Stomach (tissue), 9 donors: Measurements from ENCODE around the gene ZFP91. TPM values are rescaled to one million over a fixed set of nuclear protein-coding genes. Genes with fewer than 3 reads are reported as not detected.

Experiments
- DNase-seq, 2 donors: peaks; one replicate each; pipeline versions ENCODE4 v3.0.0 to v3.0.0-alpha.2; 2013 to 2019
- H3K27ac ChIP-seq, 5 donors: fragments of 200-600 bp in 4 of 5; sonication (generic) in 4 of 5; one replicate each; pipeline ENCODE4 v1.5.1; 2013 to 2019; ENCODE audit warnings: mild to moderate bottlenecking in 1 of 5, moderate library complexity in 1 of 5
- H3K27me3 ChIP-seq, 3 donors: fragments of 200-600 bp; sonication (generic); one replicate each; pipeline ENCODE4 v1.5.1; 2017 to 2019; ENCODE audit warnings: mixed run types in 1 of 3
- H3K36me3 ChIP-seq, 4 donors: fragments of 200-600 bp; sonication (generic); 1 replicate in 3 of 4; 2 replicates in 1 of 4; pipeline ENCODE4 v1.5.1; 2016 to 2019
- H3K4me1 ChIP-seq, 4 donors: fragments of 200-600 bp; sonication (generic); one replicate each; pipeline ENCODE4 v1.5.1; 2016 to 2019
- H3K4me3 ChIP-seq, 4 donors: fragments of 200-600 bp; sonication (generic) in 3 of 4; one replicate each; pipeline ENCODE4 v1.5.1; 2016 to 2019; ENCODE audit warnings: mild to moderate bottlenecking in 1 of 4
- H3K9me3 ChIP-seq, 4 donors: fragments of 200-600 bp; sonication (generic); one replicate each; pipeline ENCODE4 v1.5.1; 2016 to 2019
- CTCF ChIP-seq, 7 experiments: fragments of 450-650 bp in 4 of 7; fragments of 200-600 bp in 3 of 7; sonication (generic) in 3 of 7; IDR thresholded peaks; one replicate each; pipeline ENCODE4 v1.5.1; 2016 to 2019; ENCODE audit warnings: antibody characterized with exemption in 7 of 7, control low read depth in 2 of 7, mild to moderate bottlenecking in 1 of 7
- EP300 ChIP-seq: sonication (generic); formaldehyde crosslinking; IDR thresholded peaks from one replicate; pipeline ENCODE4 v1.6.1; 2017; ENCODE audit warnings: antibody characterized with exemption
- POLR2A ChIP-seq, 4 donors: fragments of 450-650 bp; IDR thresholded peaks; one replicate each; pipeline ENCODE4 v1.6.1; 2016; ENCODE audit warnings: antibody characterized with exemption in 4 of 4, control low read depth in 2 of 4, mild to moderate bottlenecking in 1 of 4, moderate library complexity in 1 of 4
- POLR2AphosphoS5 ChIP-seq, 3 donors: sonication (generic); formaldehyde crosslinking; IDR thresholded peaks; one replicate each; pipeline ENCODE4 v1.6.1; 2016; ENCODE audit warnings: antibody characterized with exemption in 3 of 3
- WGBS, 5 donors: extraction: QIAGEN DNeasy Blood & Tissue Kit in 3 of 5; methylation state at CpG; one replicate each; pipeline versions ENCODE4 v1.1.5 to v1.1.7; 2013 to 2018; 5-methylcytosine and 5-hydroxymethylcytosine counted together
- intact Hi-C: fragments of 100-400 bp; cut with DNase I; formaldehyde crosslinking; loops from one replicate; pipeline ENCODE4 v1.15.1; 2023; ENCODE audit warnings: low total_unique reads
- polyA plus RNA-seq, 3 donors: library from polyadenylated mRNA; stranded (reverse); fragments of 200-250 nt; gene quantifications; one replicate each; pipeline ENCODE4 v1.2.3, GENCODE V29; 2013
- total RNA-seq, 5 donors: library from RNA; depleted of rRNA; stranded (reverse); fragments of >200 nt; gene quantifications; one replicate each; pipeline versions ENCODE4 v1.1.0 to v1.2.3, GENCODE V29; 2014 to 2016
- donor health status: healthy with polysubstance abuse.
- donor health status: Bipolar disorder and iron deficiency.
- donor health status: healthy.

The ZFP91 gene
- total and polyA plus RNA-seq, 8 donors: 9.4 to 67.6 (median 28.9) TPM

- TF ChIP-seq EP300: no peak
- no peak for TF ChIP-seq POLR2AphosphoS5 (IDR thresholded peaks at IDR 0.05)
- TF ChIP-seq POLR2A (IDR thresholded peaks at IDR 0.05): no peak
- no peak for TF ChIP-seq CTCF (IDR thresholded peaks at IDR 0.05)
- no peak overlapping the region for H3K4me3 ChIP-seq
- peak overlapping the region in 1 of 5 donors; percentile 38 for H3K27ac ChIP-seq
- peaks cover 0 to 19% (median 0%) of the 10 kb centered on the region in 3 donors for H3K27me3 ChIP-seq
- H3K36me3 ChIP-seq: no peaks in the 10 kb centered on the region
- no peak for DNase-seq
- 64 to 73% (median 68%) methylated on average over 5 of the region's 5 CpGs for WGBS, 5 donors
- no peaks in the 10 kb centered on the region for H3K4me1 ChIP-seq
- intact Hi-C loops: loop anchor here (10.0 kb wide), 1 partner anchor 125 kb away; no protein-coding TSS in a partner anchor
- no peaks in the 10 kb centered on the region for H3K9me3 ChIP-seq
These were observed 81.2 kb downstream of the ZFP91 start for GRCh38 chr11:58659910-58660570.

Other genes with a start within 250 kb of the ZFP91 start
- gene OR5B17, start 220.0 kb upstream of the ZFP91 start, total RNA-seq: not detected
- gene OR5B17, start 220.0 kb upstream of the ZFP91 start, polyA plus RNA-seq: not detected
- not detected for gene OR5B3, start 172.2 kb upstream of the ZFP91 start, total RNA-seq
- gene OR5B3, start 172.2 kb upstream of the ZFP91 start, polyA plus RNA-seq: not detected
- not detected for gene OR5B2, start 150.9 kb upstream of the ZFP91 start, total RNA-seq
- gene OR5B2, start 150.9 kb upstream of the ZFP91 start, polyA plus RNA-seq: not detected
- gene OR5B12, start 136.8 kb upstream of the ZFP91 start, total RNA-seq: under 1 TPM in 1 of 5 donors, not detected in 4; 0.37 TPM
- not detected for gene OR5B12, start 136.8 kb upstream of the ZFP91 start, polyA plus RNA-seq
- not detected for gene OR5B21, start 71.0 kb upstream of the ZFP91 start, total RNA-seq
- gene OR5B21, start 71.0 kb upstream of the ZFP91 start, polyA plus RNA-seq: not detected
- 10 to 100 TPM in 2 of 5 donors, 1 to 10 TPM in 2, not detected in 1; 5.4 to 18.7 (median 8.7) TPM for gene LPXN, start 3.2 kb upstream of the ZFP91 start, total RNA-seq
- 1 to 10 TPM; 5.3 to 8.9 (median 5.9) TPM for gene LPXN, start 3.2 kb upstream of the ZFP91 start, polyA plus RNA-seq
- gene CNTF, start 43.6 kb downstream of the ZFP91 start, total RNA-seq: 1 to 10 TPM in 1 of 5 donors, not detected in 4; 3.9 TPM
- gene CNTF, start 43.6 kb downstream of the ZFP91 start, polyA plus RNA-seq: under 1 TPM; 0.25 to 0.92 (median 0.28) TPM
- gene GLYAT, start 152.9 kb downstream of the ZFP91 start, total RNA-seq: not detected
- gene GLYAT, start 152.9 kb downstream of the ZFP91 start, polyA plus RNA-seq: not detected